ENCODE results near the gene PGM1.

The PGM1 gene

DNA sequence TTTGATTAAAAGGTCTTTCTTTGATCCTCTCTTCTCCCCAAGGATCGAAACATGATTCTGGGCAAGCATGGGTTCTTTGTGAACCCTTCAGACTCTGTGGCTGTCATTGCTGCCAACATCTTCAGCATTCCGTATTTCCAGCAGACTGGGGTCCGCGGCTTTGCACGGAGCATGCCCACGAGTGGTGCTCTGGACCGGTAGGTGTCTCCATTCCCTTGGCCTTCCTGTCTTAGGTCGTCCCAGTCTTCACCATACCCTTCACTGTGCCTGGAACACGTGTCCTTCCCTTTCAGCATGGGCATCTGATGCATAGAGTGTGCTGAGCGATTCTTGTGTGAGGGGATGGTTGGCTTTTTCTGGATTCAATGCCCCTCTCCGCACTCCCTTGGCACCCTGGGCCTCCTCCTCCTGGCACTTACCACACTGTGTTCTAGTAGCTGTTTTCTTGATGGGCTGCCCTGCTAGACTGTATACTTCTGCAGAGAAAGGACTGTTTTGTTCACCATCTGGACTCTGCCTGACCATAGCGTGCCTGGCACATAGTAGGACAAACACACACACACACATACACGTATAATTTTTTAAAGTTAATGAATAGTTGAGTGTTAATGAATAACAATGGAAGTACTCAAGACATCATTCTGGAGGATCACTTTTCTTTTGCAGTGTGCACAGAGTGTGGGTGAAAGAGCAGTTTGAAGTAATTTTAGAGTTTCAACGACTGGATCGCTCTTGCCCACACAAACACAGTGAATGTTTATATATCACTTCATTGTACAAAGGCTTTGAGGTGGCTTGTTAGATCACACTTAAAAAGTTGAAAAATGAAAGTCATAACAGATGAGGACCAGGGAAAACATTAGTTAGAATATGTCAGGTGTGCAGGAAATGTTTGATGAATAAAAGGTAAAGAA, 43.2 kb downstream of the PGM1 start:
- no peak overlapping the region for H3K4me3 ChIP-seq (replicated peaks; ENCODE audit: low read depth, low read length)
- no peak for DNase-seq (ENCODE audit: extremely low read depth, low read depth)
- TF ChIP-seq, protein P1, sequence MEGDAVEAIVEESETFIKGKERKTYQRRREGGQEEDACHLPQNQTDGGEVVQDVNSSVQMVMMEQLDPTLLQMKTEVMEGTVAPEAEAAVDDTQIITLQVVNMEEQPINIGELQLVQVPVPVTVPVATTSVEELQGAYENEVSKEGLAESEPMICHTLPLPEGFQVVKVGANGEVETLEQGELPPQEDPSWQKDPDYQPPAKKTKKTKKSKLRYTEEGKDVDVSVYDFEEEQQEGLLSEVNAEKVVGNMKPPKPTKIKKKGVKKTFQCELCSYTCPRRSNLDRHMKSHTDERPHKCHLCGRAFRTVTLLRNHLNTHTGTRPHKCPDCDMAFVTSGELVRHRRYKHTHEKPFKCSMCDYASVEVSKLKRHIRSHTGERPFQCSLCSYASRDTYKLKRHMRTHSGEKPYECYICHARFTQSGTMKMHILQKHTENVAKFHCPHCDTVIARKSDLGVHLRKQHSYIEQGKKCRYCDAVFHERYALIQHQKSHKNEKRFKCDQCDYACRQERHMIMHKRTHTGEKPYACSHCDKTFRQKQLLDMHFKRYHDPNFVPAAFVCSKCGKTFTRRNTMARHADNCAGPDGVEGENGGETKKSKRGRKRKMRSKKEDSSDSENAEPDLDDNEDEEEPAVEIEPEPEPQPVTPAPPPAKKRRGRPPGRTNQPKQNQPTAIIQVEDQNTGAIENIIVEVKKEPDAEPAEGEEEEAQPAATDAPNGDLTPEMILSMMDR (IDR thresholded peaks at IDR 0.05; ENCODE audit: low read depth, low read length, missing control alignments): no peak

DNA sequence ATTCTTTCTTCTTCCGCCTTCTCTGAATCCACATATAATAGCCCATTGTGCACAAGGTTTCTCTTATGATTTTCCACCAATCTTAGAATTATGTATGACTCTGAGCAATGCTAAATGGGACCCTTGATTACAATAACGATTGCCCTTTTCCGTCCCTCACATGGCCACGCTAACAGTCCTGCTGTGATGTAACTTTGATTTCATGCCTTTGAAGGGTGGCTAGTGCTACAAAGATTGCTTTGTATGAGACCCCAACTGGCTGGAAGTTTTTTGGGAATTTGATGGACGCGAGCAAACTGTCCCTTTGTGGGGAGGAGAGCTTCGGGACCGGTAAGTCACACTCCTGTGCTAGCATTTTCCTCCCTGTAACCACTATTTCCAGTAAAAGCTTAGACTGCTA, 45.3 kb downstream of the PGM1 start:
- no peak for DNase-seq (ENCODE audit: extremely low read depth, low read depth)
- TF ChIP-seq, protein P1 (IDR thresholded peaks at IDR 0.05; ENCODE audit: low read depth, low read length, missing control alignments): no peak
- no peak overlapping the region for H3K4me3 ChIP-seq (replicated peaks; ENCODE audit: low read depth, low read length)

DNA sequence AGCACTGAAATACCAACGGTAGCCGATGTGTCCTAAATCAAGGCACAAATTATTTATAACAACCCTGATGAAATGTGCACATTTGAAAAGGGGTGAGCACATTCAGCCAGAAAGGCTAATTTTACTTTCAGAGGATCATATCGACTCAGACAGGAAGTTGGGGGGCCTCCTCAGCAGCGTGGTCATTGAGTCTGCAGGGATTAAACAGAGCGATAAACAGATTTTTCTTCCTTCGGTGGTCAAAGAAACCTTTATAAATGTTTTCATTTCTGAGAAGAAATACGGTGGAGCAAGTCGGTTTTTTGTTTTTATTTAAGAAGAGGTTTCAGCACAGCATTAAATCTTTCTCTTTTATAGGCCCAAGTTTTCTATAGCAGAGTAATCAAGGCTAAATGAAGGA, 45.7 kb downstream of the PGM1 start:
- TF ChIP-seq, protein P1 (IDR thresholded peaks at IDR 0.05; ENCODE audit: low read depth, low read length, missing control alignments): no peak

DNA sequence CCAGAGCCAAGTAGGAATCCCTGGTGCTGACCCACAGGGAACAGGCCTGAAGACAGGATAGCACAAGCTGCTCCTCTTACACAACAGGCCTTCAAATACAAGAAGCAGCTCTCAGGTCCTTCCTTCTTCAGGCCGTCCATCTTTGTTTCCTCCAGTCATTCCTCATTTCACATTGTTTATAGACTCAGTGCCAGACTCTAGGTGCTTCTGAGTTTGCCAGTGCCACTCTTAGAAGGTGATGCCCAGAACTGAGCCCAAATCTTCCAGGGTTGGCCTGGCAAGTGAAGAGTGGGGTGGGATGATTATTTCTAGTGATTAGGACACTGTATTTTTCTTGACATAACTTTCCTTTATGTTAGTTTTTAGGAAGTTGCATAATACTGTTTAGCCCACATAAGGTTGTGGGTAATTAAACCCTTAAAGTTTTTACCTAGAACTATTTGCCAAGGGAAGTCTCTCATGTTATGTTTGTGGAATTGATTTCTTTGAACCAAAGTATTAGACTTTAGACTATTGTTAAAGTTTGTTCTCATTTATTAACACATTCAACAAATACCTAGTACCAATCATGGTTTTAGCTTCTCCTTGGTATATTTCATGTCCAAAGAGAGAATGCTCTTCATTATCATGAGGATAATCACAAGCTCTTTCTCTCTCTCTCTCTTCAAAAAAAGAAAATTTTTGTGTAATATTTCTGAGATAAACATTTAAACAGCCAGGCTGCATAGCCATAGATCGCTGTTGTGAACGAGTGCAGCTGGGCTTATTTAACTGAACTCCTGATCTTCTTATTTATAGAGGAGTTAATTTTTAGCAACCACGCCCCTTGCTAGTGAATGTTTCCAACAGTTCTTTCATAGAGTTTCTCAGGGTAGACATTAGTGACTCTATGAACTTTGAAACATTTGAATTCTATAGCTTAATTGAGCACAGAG, 47.7 kb downstream of the PGM1 start:
- TF ChIP-seq, protein P1 (IDR thresholded peaks at IDR 0.05; ENCODE audit: low read depth, low read length, missing control alignments): no peak
- H3K4me3 ChIP-seq (replicated peaks; ENCODE audit: low read depth, low read length): no peak overlapping the region
- no peak for DNase-seq (ENCODE audit: extremely low read depth, low read depth)

More for the DNA sequence above, 45.7 kb downstream of the PGM1 start:
- no peak overlapping the region for H3K4me3 ChIP-seq (replicated peaks; ENCODE audit: low read depth, low read length)
- DNase-seq (ENCODE audit: extremely low read depth, low read depth): no peak

GRCh38 chr1:63641615-63642014, 48.4 kb downstream of the PGM1 start:
- no peak for DNase-seq (ENCODE audit: extremely low read depth, low read depth)
- H3K4me3 ChIP-seq (replicated peaks; ENCODE audit: low read depth, low read length): no peak overlapping the region
- TF ChIP-seq, protein P1 (IDR thresholded peaks at IDR 0.05; ENCODE audit: low read depth, low read length, missing control alignments): no peak

DNA sequence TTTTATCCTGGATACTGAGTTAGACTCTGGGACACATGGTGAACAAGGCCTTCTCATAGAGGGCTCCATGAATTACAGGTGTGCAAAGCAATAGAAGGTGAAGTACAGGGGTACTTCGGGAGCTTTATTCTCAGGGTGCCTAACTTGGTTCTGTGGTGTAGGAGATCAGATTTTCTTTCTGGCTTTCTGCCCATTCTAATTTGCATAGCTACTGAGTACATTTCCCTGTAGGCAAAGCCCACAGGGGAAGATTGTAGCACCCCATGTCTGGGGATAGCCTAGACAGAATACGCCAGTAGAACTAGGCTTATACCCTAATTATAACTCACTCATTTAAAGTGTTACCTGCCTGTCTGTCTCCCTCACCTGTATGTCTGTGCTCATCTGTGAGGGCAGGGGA, 49.7 kb downstream of the PGM1 start:
- no peak for DNase-seq (ENCODE audit: extremely low read depth, low read depth)
- TF ChIP-seq, protein P1 (IDR thresholded peaks at IDR 0.05; ENCODE audit: low read depth, low read length, missing control alignments): no peak
- H3K4me3 ChIP-seq (replicated peaks; ENCODE audit: low read depth, low read length): no peak overlapping the region

Data from HFF-Myc (cell line).